HepG2 (cell line): ENCODE data around the gene ABCB8. TPM values are rescaled to one million over a fixed set of nuclear protein-coding genes. Genes with fewer than 3 reads are reported as not detected.

Experiments
- ARNT2 ChIP-seq: sonication (generic); formaldehyde crosslinking; IDR thresholded peaks from 2 replicates; pipeline ENCODE4 v1.8.0; 2022; ENCODE audit warnings: mild to moderate bottlenecking, low read depth, missing genetic modification reagents, moderate library complexity
- DMAP1 ChIP-seq: IDR thresholded peaks from 2 replicates; pipeline ENCODE4 v1.6.1; 2016
- DNMT1 ChIP-seq: sonication (generic); formaldehyde crosslinking; IDR thresholded peaks from 2 replicates; pipeline ENCODE4 v1.5.1; 2020; ENCODE audit warnings: mild to moderate bottlenecking, missing genetic modification reagents
- FIP1L1 ChIP-seq: fragments of 200-400 bp; formaldehyde crosslinking; IDR thresholded peaks from 2 replicates; pipeline ENCODE4 v1.6.1; 2018; ENCODE audit warnings: low read depth, mild to moderate bottlenecking, low read length, moderate library complexity, borderline replicate concordance; ENCODE audit not compliant: insufficient read depth
- HMGA1 ChIP-seq: sonication (generic); formaldehyde crosslinking; conservative IDR thresholded peaks from 2 replicates; pipeline ENCODE4 v1.4.0; 2020; ENCODE audit warnings: missing genetic modification reagents
- IKZF4 ChIP-seq: sonication (generic); formaldehyde crosslinking; IDR thresholded peaks from 2 replicates; pipeline ENCODE4 v1.5.1; 2020; ENCODE audit warnings: borderline replicate concordance, mild to moderate bottlenecking, low read depth, missing genetic modification reagents; ENCODE audit errors: not compliant biosample characterization
- MEIS1 ChIP-seq: sonication (generic); formaldehyde crosslinking; IDR thresholded peaks from 2 replicates; pipeline ENCODE4 v1.9.0; 2021; ENCODE audit warnings: mild to moderate bottlenecking, missing genetic modification reagents, moderate library complexity, borderline replicate concordance
- MYNN ChIP-seq: sonication (generic); formaldehyde crosslinking; IDR thresholded peaks from 2 replicates; pipeline ENCODE4 v1.4.0; 2020; ENCODE audit warnings: mild to moderate bottlenecking, low read depth, missing genetic modification reagents
- NR3C1 ChIP-seq: sonication (generic); formaldehyde crosslinking; IDR thresholded peaks from 2 replicates; pipeline ENCODE4 v1.4.0; 2020; ENCODE audit warnings: missing genetic modification reagents
- PHF20 ChIP-seq: sonication (generic); formaldehyde crosslinking; IDR thresholded peaks from 2 replicates; pipeline ENCODE4 v1.5.0; 2020; ENCODE audit warnings: mild to moderate bottlenecking, missing genetic modification reagents
- RORA ChIP-seq: sonication (generic); formaldehyde crosslinking; IDR thresholded peaks from 2 replicates; pipeline ENCODE4 v1.5.0; 2020; ENCODE audit warnings: mild to moderate bottlenecking, missing genetic modification reagents, moderate library complexity
- TAF15 ChIP-seq: fragments of 200-400 bp; formaldehyde crosslinking; IDR thresholded peaks from one replicate; pipeline ENCODE4 v1.6.1; 2018; ENCODE audit warnings: mild to moderate bottlenecking, low read depth, low read length; ENCODE audit not compliant: poor library complexity, severe bottlenecking
- TOPORS ChIP-seq: sonication (generic); formaldehyde crosslinking; IDR thresholded peaks from 2 replicates; pipeline ENCODE4 v1.8.0; 2023; ENCODE audit warnings: mild to moderate bottlenecking, missing genetic modification reagents
- ZBTB38 ChIP-seq: sonication (generic); formaldehyde crosslinking; IDR thresholded peaks from 2 replicates; pipeline ENCODE4 v1.5.1; 2020; ENCODE audit warnings: mild to moderate bottlenecking, missing genetic modification reagents
- ZBTB7B ChIP-seq: sonication (generic); formaldehyde crosslinking; IDR thresholded peaks from 2 replicates; pipeline ENCODE4 v1.4.0; 2020; ENCODE audit warnings: missing genetic modification reagents
- ZFAT ChIP-seq: sonication (generic); formaldehyde crosslinking; conservative IDR thresholded peaks from 2 replicates; pipeline ENCODE4 v1.8.1; 2023; ENCODE audit warnings: missing genetic modification reagents, inconsistent platforms
- ZNF180 ChIP-seq: sonication (generic); formaldehyde crosslinking; IDR thresholded peaks from 2 replicates; pipeline ENCODE4 v1.4.0; 2020; ENCODE audit warnings: low read depth, missing genetic modification reagents, borderline replicate concordance
- ZNF34 ChIP-seq: sonication (generic); formaldehyde crosslinking; IDR thresholded peaks from 2 replicates; pipeline ENCODE4 v1.4.0; 2020; ENCODE audit warnings: mild to moderate bottlenecking, missing genetic modification reagents, borderline replicate concordance
- ZNF350 ChIP-seq: sonication (generic); formaldehyde crosslinking; IDR thresholded peaks from 2 replicates; pipeline ENCODE4 v1.4.0; 2020; ENCODE audit warnings: mild to moderate bottlenecking, low read depth, missing genetic modification reagents, borderline replicate concordance
- ZNF430 ChIP-seq: sonication (generic); formaldehyde crosslinking; IDR thresholded peaks from 2 replicates; pipeline ENCODE4 v1.9.0; 2021; ENCODE audit warnings: mild to moderate bottlenecking, missing genetic modification reagents
- ZNF451 ChIP-seq: sonication (generic); formaldehyde crosslinking; IDR thresholded peaks from 2 replicates; pipeline ENCODE4 v1.5.0; 2020; ENCODE audit warnings: mild to moderate bottlenecking, missing genetic modification reagents
- ZNF773 ChIP-seq: sonication (generic); formaldehyde crosslinking; IDR thresholded peaks from 2 replicates; pipeline ENCODE4 v1.4.0; 2020; ENCODE audit warnings: missing genetic modification reagents, borderline replicate concordance
- polyA plus RNA-seq, 8 experiments: library from polyadenylated mRNA; depleted of rRNA in 3 of 8; stranded (reverse) in 7 of 8; unstranded in 1 of 8; fragments of >200 nt; fragmentation: Illumina TruSeq in 4 of 8; extraction: Trizol in 4 of 8; gene quantifications; 2 replicates each; pipeline versions ENCODE4 v1.2.1 to v1.2.3, GENCODE V29; 2011 to 2016; ENCODE audit warnings: low read depth in 4 of 8, missing spikeins in 1 of 8, mixed read lengths in 1 of 8; ENCODE audit not compliant: insufficient read depth in 1 of 8
- total RNA-seq, 5 experiments: library from RNA; depleted of rRNA; stranded (reverse); fragments of >200 nt; fragmentation: Illumina TruSeq; extraction: Trizol; gene quantifications; 2 replicates each; pipeline ENCODE4 v1.2.3, GENCODE V29; 2016; ENCODE audit warnings: low read depth in 1 of 5
- TF ChIP-seq, protein P1 (sequence below): sonication (generic); formaldehyde crosslinking; IDR thresholded peaks from 2 replicates; pipeline ENCODE4 v1.4.0; 2020; ENCODE audit warnings: missing genetic modification reagents, borderline replicate concordance
- TF ChIP-seq, protein P2 (sequence below): IDR thresholded peaks from 2 replicates; pipeline ENCODE4 v1.6.1; 2016; ENCODE audit warnings: mild to moderate bottlenecking, missing biosample characterization, missing genetic modification reagents
- TF ChIP-seq, protein P3 (sequence below): sonication (generic); formaldehyde crosslinking; IDR thresholded peaks from 2 replicates; pipeline ENCODE4 v1.8.1; 2023; ENCODE audit warnings: missing genetic modification reagents, mild to moderate bottlenecking, borderline replicate concordance

ABCB8 gene
- total and polyA plus RNA-seq, 2 of the 13 experiments (the other 11 are each of a cell fraction or from before 2014, with no cell fraction given): 6.6 to 16.7 TPM

DNA sequence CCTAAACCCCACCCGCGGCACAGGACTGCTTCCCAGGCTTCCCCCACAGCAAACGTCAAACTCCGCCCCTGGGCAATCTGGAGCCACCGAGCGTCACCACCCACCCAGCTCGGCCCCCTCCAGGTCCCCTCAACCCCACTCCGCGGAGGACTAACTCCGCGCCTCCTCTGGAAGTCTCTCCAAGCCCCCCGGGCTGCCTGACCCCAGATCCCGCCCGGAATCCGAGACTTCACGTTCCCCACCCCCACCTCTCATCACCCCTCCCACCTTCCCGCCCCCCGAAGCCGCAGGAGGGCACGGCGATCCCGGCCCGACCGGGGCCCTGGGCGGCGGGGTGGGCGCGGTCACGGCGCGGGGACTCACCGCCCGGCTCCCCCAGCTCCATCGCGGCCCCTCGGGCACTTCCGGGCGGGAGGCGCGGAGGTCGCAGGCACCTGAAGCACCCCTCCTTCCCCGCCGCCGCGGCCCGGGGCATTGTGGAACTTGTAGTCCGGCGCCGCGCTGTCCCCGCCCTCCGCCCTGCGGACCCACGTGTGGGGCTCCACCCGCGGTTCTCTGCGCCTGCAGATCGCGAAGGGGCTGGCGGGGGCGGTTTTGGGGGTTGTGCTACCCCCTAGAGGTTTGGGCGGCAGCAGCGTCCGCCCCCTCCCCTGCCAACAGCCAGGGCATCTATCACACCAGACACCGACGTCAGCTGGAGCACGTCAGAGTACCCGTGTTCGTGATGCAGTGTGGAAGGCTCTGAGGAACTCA is 55.0 kb downstream of the ABCB8 start, which contains the start of gene TMUB1 (continued):
- TF ChIP-seq ZNF430 (CRISPR knock-in tag): 0 out of 2 replicates have a peak, but pooled peaks have one; percentile 43
- TF ChIP-seq, protein P1, sequence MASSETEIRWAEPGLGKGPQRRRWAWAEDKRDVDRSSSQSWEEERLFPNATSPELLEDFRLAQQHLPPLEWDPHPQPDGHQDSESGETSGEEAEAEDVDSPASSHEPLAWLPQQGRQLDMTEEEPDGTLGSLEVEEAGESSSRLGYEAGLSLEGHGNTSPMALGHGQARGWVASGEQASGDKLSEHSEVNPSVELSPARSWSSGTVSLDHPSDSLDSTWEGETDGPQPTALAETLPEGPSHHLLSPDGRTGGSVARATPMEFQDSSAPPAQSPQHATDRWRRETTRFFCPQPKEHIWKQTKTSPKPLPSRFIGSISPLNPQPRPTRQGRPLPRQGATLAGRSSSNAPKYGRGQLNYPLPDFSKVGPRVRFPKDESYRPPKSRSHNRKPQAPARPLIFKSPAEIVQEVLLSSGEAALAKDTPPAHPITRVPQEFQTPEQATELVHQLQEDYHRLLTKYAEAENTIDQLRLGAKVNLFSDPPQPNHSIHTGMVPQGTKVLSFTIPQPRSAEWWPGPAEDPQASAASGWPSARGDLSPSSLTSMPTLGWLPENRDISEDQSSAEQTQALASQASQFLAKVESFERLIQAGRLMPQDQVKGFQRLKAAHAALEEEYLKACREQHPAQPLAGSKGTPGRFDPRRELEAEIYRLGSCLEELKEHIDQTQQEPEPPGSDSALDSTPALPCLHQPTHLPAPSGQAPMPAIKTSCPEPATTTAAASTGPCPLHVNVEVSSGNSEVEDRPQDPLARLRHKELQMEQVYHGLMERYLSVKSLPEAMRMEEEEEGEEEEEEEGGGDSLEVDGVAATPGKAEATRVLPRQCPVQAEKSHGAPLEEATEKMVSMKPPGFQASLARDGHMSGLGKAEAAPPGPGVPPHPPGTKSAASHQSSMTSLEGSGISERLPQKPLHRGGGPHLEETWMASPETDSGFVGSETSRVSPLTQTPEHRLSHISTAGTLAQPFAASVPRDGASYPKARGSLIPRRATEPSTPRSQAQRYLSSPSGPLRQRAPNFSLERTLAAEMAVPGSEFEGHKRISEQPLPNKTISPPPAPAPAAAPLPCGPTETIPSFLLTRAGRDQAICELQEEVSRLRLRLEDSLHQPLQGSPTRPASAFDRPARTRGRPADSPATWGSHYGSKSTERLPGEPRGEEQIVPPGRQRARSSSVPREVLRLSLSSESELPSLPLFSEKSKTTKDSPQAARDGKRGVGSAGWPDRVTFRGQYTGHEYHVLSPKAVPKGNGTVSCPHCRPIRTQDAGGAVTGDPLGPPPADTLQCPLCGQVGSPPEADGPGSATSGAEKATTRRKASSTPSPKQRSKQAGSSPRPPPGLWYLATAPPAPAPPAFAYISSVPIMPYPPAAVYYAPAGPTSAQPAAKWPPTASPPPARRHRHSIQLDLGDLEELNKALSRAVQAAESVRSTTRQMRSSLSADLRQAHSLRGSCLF (CRISPR knock-in tag): no peak
- TF ChIP-seq PHF20: no peak
- TF ChIP-seq, protein P2, sequence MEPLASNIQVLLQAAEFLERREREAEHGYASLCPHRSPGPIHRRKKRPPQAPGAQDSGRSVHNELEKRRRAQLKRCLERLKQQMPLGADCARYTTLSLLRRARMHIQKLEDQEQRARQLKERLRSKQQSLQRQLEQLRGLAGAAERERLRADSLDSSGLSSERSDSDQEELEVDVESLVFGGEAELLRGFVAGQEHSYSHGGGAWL (CRISPR knock-in tag): peak; percentile 73; the same call in 1 of the 2 replicates
- TF ChIP-seq NR3C1: no peak
- TF ChIP-seq ZNF34: no peak
- TF ChIP-seq ZNF773 (CRISPR knock-in tag): no peak
- peak; percentile 53 for TF ChIP-seq TAF15
- no peak for TF ChIP-seq MYNN
- TF ChIP-seq IKZF4 (CRISPR knock-in tag): peak; percentile 51
- no peak for TF ChIP-seq ZFAT
- 0 out of 2 replicates have a peak, but pooled peaks have one; percentile 22 for TF ChIP-seq ZNF350 (CRISPR knock-in tag)
- TF ChIP-seq ZBTB7B (CRISPR knock-in tag): no peak
- no peak for TF ChIP-seq RORA
- no peak for TF ChIP-seq ARNT2 (CRISPR knock-in tag)
- TF ChIP-seq TOPORS: no peak
- TF ChIP-seq FIP1L1: no peak
- TF ChIP-seq DMAP1 (CRISPR knock-in tag): no peak
- no peak for TF ChIP-seq ZBTB38 (CRISPR knock-in tag)
- TF ChIP-seq DNMT1 (CRISPR knock-in tag): no peak
- no peak for TF ChIP-seq ZNF451
- no peak for TF ChIP-seq HMGA1
- TF ChIP-seq ZNF180 (CRISPR knock-in tag): no peak
- TF ChIP-seq, protein P3, sequence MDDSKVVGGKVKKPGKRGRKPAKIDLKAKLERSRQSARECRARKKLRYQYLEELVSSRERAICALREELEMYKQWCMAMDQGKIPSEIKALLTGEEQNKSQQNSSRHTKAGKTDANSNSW (CRISPR knock-in tag): 0 out of 2 replicates have a peak, but pooled peaks have one; percentile 43
- no peak for TF ChIP-seq MEIS1 (CRISPR knock-in tag)
